GF-D8 (cell line): ENCODE measurements around the gene AHDC1.

Experiments
- DNase-seq: peaks from one replicate; lab custom pipeline; 2025; lab: John Stamatoyannopoulos, UW

The AHDC1 gene

GRCh38 chr1:27584453-27584852 is 19.5 kb downstream of the AHDC1 start:
- DNase-seq = no peak

- DNase-seq = no peak
Measured at GRCh38 chr1:27583479-27583878, 20.5 kb downstream of the AHDC1 start.

GRCh38 chr1:27581823-27582243 is 22.1 kb downstream of the AHDC1 start:
- DNase-seq = no peak

- peak; percentile 74 for DNase-seq
Measured at GRCh38 chr1:27577504-27578188, 26.3 kb downstream of the AHDC1 start.

- no peak for DNase-seq
Measured at GRCh38 chr1:27576806-27577227, 27.1 kb downstream of the AHDC1 start.

- no peak for DNase-seq
Measured at GRCh38 chr1:27575840-27576331, 28.1 kb downstream of the AHDC1 start.

- no peak for DNase-seq
Measured at GRCh38 chr1:27574871-27575831, 28.8 kb downstream of the AHDC1 start.

GRCh38 chr1:27574001-27574781 is 29.8 kb downstream of the AHDC1 start:
- no peak for DNase-seq

- no peak for DNase-seq
Measured at GRCh38 chr1:27572679-27573426, 31.1 kb downstream of the AHDC1 start.

GRCh38 chr1:27572019-27572678 is 31.8 kb downstream of the AHDC1 start:
- no peak for DNase-seq

- no peak for DNase-seq
Measured at GRCh38 chr1:27571439-27572018, 32.4 kb downstream of the AHDC1 start.

- no peak for DNase-seq
Measured at GRCh38 chr1:27570784-27571183, 33.2 kb downstream of the AHDC1 start.

- no peak for DNase-seq
Measured at GRCh38 chr1:27570356-27570755, 33.6 kb downstream of the AHDC1 start.

GRCh38 chr1:27569506-27570291 is 34.2 kb downstream of the AHDC1 start:
- no peak for DNase-seq

GRCh38 chr1:27569088-27569460 is 34.9 kb downstream of the AHDC1 start:
- no peak for DNase-seq

- DNase-seq = no peak
Measured at GRCh38 chr1:27568300-27569087, 35.5 kb downstream of the AHDC1 start.

GRCh38 chr1:27567971-27568299 is 36.0 kb downstream of the AHDC1 start:
- no peak for DNase-seq

GRCh38 chr1:27567146-27567526 is 36.8 kb downstream of the AHDC1 start:
- DNase-seq = no peak
